H9 (cell line): Measurements from ENCODE around the gene SHC4. TPM values are rescaled to one million over a fixed set of nuclear protein-coding genes. Genes with fewer than 3 reads are reported as not detected.

Experiments
- DNase-seq: peaks from one replicate; pipeline ENCODE4 v3.0.0-alpha.2; 2017
- H2AFZ ChIP-seq: one replicate; pipeline ENCODE4 v1.6.1; 2013; ENCODE audit warnings: mild to moderate bottlenecking, low read length, control low read depth, moderate library complexity
- H2AK5ac ChIP-seq: 2 replicates; pipeline ENCODE4 v1.6.1; 2013; ENCODE audit warnings: low read length, control low read depth, mixed read lengths; ENCODE audit not compliant: insufficient read length
- H2BK120ac ChIP-seq: one replicate; pipeline ENCODE4 v1.6.1; 2013; ENCODE audit warnings: low read depth, mild to moderate bottlenecking, low read length, control low read depth, inconsistent platforms; ENCODE audit not compliant: poor library complexity, severe bottlenecking
- H2BK12ac ChIP-seq: 2 replicates; pipeline ENCODE4 v1.6.1; 2013; ENCODE audit warnings: low read length, control low read depth, mixed read lengths, low read depth; ENCODE audit not compliant: insufficient read length
- H2BK15ac ChIP-seq: 2 replicates; pipeline ENCODE4 v1.6.1; 2013; ENCODE audit warnings: low read depth, low read length, control low read depth
- H2BK20ac ChIP-seq: one replicate; pipeline ENCODE4 v1.6.1; 2013; ENCODE audit warnings: low read depth, mild to moderate bottlenecking, low read length, control low read depth, inconsistent platforms; ENCODE audit not compliant: poor library complexity, severe bottlenecking
- H2BK5ac ChIP-seq: 2 replicates; pipeline ENCODE4 v1.6.1; 2013; ENCODE audit warnings: low read length, control low read depth, mixed read lengths; ENCODE audit not compliant: insufficient read length
- H3K14ac ChIP-seq: 2 replicates; pipeline ENCODE4 v1.6.1; 2013; ENCODE audit warnings: low read length, control low read depth; ENCODE audit not compliant: insufficient read depth
- H3K18ac ChIP-seq: 2 replicates; pipeline ENCODE4 v1.6.1; 2013; ENCODE audit warnings: low read depth, mild to moderate bottlenecking, mixed read lengths, low read length, control low read depth; ENCODE audit not compliant: insufficient read length
- H3K23ac ChIP-seq: 2 replicates; pipeline ENCODE4 v1.6.1; 2013; ENCODE audit warnings: low read length, control low read depth, mixed read lengths, low read depth; ENCODE audit not compliant: insufficient read length
- H3K23me2 ChIP-seq: 2 replicates; pipeline ENCODE4 v1.6.1; 2013; ENCODE audit warnings: low read depth, mild to moderate bottlenecking, mixed read lengths, low read length, control low read depth; ENCODE audit not compliant: insufficient read length, poor library complexity, severe bottlenecking
- H3K27ac ChIP-seq: 2 replicates; pipeline ENCODE4 v1.5.1; 2013; ENCODE audit warnings: low read length, control low read depth, mixed read lengths, low read depth; ENCODE audit not compliant: insufficient read length
- H3K27me3 ChIP-seq: 2 replicates; pipeline ENCODE4 v1.6.1; 2013; ENCODE audit warnings: low read length, control low read depth, inconsistent platforms; ENCODE audit not compliant: insufficient read depth
- H3K4ac ChIP-seq: 2 replicates; pipeline ENCODE4 v1.6.1; 2013; ENCODE audit warnings: low read depth, mild to moderate bottlenecking, control low read depth, inconsistent platforms, low read length, moderate library complexity
- H3K4me1 ChIP-seq: 2 replicates; pipeline ENCODE4 v1.6.1; 2013; ENCODE audit warnings: low read length, control low read depth, inconsistent platforms; ENCODE audit not compliant: insufficient read depth
- H3K4me2 ChIP-seq: 2 replicates; pipeline ENCODE4 v1.6.1; 2013; ENCODE audit warnings: low read length, control low read depth, mixed read lengths; ENCODE audit not compliant: insufficient read length, insufficient read depth
- H3K56ac ChIP-seq: 2 replicates; pipeline ENCODE4 v1.6.1; 2013; ENCODE audit warnings: low read depth, mild to moderate bottlenecking, mixed read lengths, low read length, control low read depth; ENCODE audit not compliant: insufficient read length
- H3K79me1 ChIP-seq: 2 replicates; pipeline ENCODE4 v1.6.1; 2013; ENCODE audit warnings: low read depth, mild to moderate bottlenecking, moderate library complexity, low read length, control low read depth, inconsistent platforms; ENCODE audit not compliant: insufficient read depth, poor library complexity, severe bottlenecking
- H3K79me2 ChIP-seq: 2 replicates; pipeline ENCODE4 v1.6.1; 2013; ENCODE audit warnings: low read length, control low read depth, inconsistent platforms; ENCODE audit not compliant: insufficient read depth
- H3K9ac ChIP-seq: 2 replicates; pipeline ENCODE4 v1.6.1; 2013; ENCODE audit warnings: low read length, control low read depth, mixed read lengths; ENCODE audit not compliant: insufficient read length; ENCODE audit errors: extremely low read depth
- H3K9me3 ChIP-seq: one replicate; pipeline ENCODE4 v1.6.1; 2013; ENCODE audit warnings: low read depth, low read length, inconsistent platforms; ENCODE audit not compliant: control insufficient read depth
- H3T11ph ChIP-seq: one replicate; pipeline ENCODE4 v1.6.1; 2013; ENCODE audit warnings: mild to moderate bottlenecking, low read length, control low read depth, inconsistent platforms
- H4K20me1 ChIP-seq: one replicate; pipeline ENCODE4 v1.6.1; 2013; ENCODE audit not compliant: control insufficient read depth, insufficient read length, insufficient read depth
- H4K5ac ChIP-seq: 2 replicates; pipeline ENCODE4 v1.6.1; 2013; ENCODE audit warnings: low read depth, mild to moderate bottlenecking, mixed read lengths, low read length, control low read depth; ENCODE audit not compliant: insufficient read length
- H4K8ac ChIP-seq: replicated peaks from 2 replicates; pipeline ENCODE4 v1.6.1; 2013; ENCODE audit warnings: low read length, control low read depth, mixed read lengths, low read depth; ENCODE audit not compliant: insufficient read length
- H4K91ac ChIP-seq: 2 replicates; pipeline ENCODE4 v1.6.1; 2013; ENCODE audit warnings: low read depth, mild to moderate bottlenecking, moderate library complexity, mixed read lengths, low read length, control low read depth; ENCODE audit not compliant: insufficient read length
- H3K27ac Mint-ChIP-seq, 3 experiments: 2 replicates in 2 of 3; 3 replicates in 1 of 3; pipeline ENCODE4 v1.8.0; 2020 to 2021; ENCODE audit warnings: mixed read lengths in 3 of 3, mild to moderate bottlenecking in 1 of 3, moderate library complexity in 1 of 3
- H3K27me3 Mint-ChIP-seq: 2 replicates; pipeline ENCODE4 v1.8.0; 2021; ENCODE audit warnings: low read depth, mild to moderate bottlenecking, moderate library complexity, mixed read lengths
- H3K36me3 Mint-ChIP-seq, 3 experiments: 2 replicates in 2 of 3; 3 replicates in 1 of 3; pipeline ENCODE4 v1.8.0; 2020 to 2021; ENCODE audit warnings: low read depth in 3 of 3, mixed read lengths in 3 of 3; ENCODE audit not compliant: insufficient read depth in 1 of 3
- H3K4me1 Mint-ChIP-seq, 2 experiments: 2 replicates each; pipeline ENCODE4 v1.8.0; 2020; ENCODE audit warnings: mixed read lengths in 2 of 2
- H3K4me3 Mint-ChIP-seq, 2 experiments: 2 replicates in 1 of 2; 3 replicates in 1 of 2; pipeline ENCODE4 v1.8.0; 2020 to 2021; ENCODE audit warnings: mild to moderate bottlenecking in 2 of 2, mixed read lengths in 2 of 2, moderate library complexity in 1 of 2
- H3K9me3 Mint-ChIP-seq, 2 experiments: 2 replicates in 1 of 2; 3 replicates in 1 of 2; pipeline ENCODE4 v1.8.0; 2020; ENCODE audit warnings: mild to moderate bottlenecking in 2 of 2, mixed read lengths in 2 of 2, moderate library complexity in 1 of 2
- CTCF ChIP-seq: fragments of 200-600 bp; sonication (generic); conservative IDR thresholded peaks from 3 replicates; pipeline ENCODE4 v1.8.0; 2021; ENCODE audit warnings: antibody characterized with exemption, mild to moderate bottlenecking
- WGBS: extraction: QIAGEN DNeasy Blood & Tissue Kit; methylation state at CpG from one replicate; pipeline ENCODE4 v1.1.7; 2013; ENCODE audit warnings: missing lambda C conversion rate, low lambda C conversion rate, mixed read lengths; ENCODE audit not compliant: insufficient read length; ENCODE audit errors: extremely low coverage; 5-methylcytosine and 5-hydroxymethylcytosine counted together
- total RNA-seq: library from RNA; stranded (reverse); gene quantifications from 2 replicates; pipeline ENCODE4 v1.2.1, GENCODE V29; 2021

Gene SHC4
- total RNA-seq, 1 experiment from 2014 or later: 0.26 TPM

- no peak overlapping the region for H3K4ac ChIP-seq
- H4K91ac ChIP-seq: no peak overlapping the region
- no peak overlapping the region for H3K9ac ChIP-seq
- Mint-ChIP-seq H3K36me3 (no peaks in the 10 kb centered on the region; a peak in 2 of 7 replicates), H3K27me3 (no peaks in the 10 kb centered on the region; the same call in 1 of the 2 replicates), H3K4me1 (peaks cover 9 to 12% of the 10 kb centered on the region in 2 experiments), H3K27ac (no peak overlapping the region), H3K9me3 (no peaks in the 10 kb centered on the region), H3K4me3 (no peak overlapping the region)
- H3K4me2 ChIP-seq: no peak overlapping the region
- H3K18ac ChIP-seq: no peak overlapping the region
- H2BK5ac ChIP-seq: no peak overlapping the region
- no peak overlapping the region for H2BK20ac ChIP-seq
- no peak overlapping the region for H3K27ac ChIP-seq
- H4K20me1 ChIP-seq: no peaks in the 10 kb centered on the region
- no peaks in the 10 kb centered on the region; the same call in 1 of the 2 replicates for H3K4me1 ChIP-seq
- no peak for TF ChIP-seq CTCF
- H2BK120ac ChIP-seq: no peak overlapping the region
- H3K23ac ChIP-seq: no peak overlapping the region
- WGBS: no CpG with 5 or more reads among the region's 2 CpGs
- no peaks in the 10 kb centered on the region for H3K9me3 ChIP-seq
- no peak overlapping the region for H4K8ac ChIP-seq
- H2BK12ac ChIP-seq: no peak overlapping the region
- no peaks in the 10 kb centered on the region for H3K79me1 ChIP-seq
- H3K14ac ChIP-seq: no peak overlapping the region
- H3T11ph ChIP-seq: no peak overlapping the region
- H2BK15ac ChIP-seq: no peak overlapping the region
- no peak overlapping the region for H2AFZ ChIP-seq
- no peak overlapping the region for H3K56ac ChIP-seq
- DNase-seq: no peak
- no peak overlapping the region for H2AK5ac ChIP-seq
- H3K27me3 ChIP-seq: no peaks in the 10 kb centered on the region
- H3K79me2 ChIP-seq: no peaks in the 10 kb centered on the region
- no peaks in the 10 kb centered on the region for H3K23me2 ChIP-seq
- no peak overlapping the region for H4K5ac ChIP-seq
Measured at GRCh38 chr15:48868536-48868935, 95.2 kb downstream of the SHC4 start.
